ENCODE results near the gene LRP1B. TPM values are rescaled to one million over a fixed set of nuclear protein-coding genes. Genes with fewer than 3 reads are reported as not detected.
A peak's percentile ranks its signal among the peaks of the same experiment; 100 is the strongest.

LRP1B gene
- polyA plus RNA-seq, 3 donors, result 0.55 to 1.3 (median 0.78) TPM

- DNase-seq, result no peak
Measured at GRCh38 chr2:141770530-141770929, 360.3 kb downstream of the LRP1B start.

- DNase-seq, result no peak
Measured at GRCh38 chr2:141767691-141768090, 363.1 kb downstream of the LRP1B start.

- no peak for DNase-seq
Measured at GRCh38 chr2:141767051-141767450, 363.8 kb downstream of the LRP1B start.

GRCh38 chr2:141766225-141766624 lies 364.6 kb downstream of the LRP1B start:
- DNase-seq, result no peak

- no peak for DNase-seq
Measured at GRCh38 chr2:141748616-141749015, 382.2 kb downstream of the LRP1B start.

GRCh38 chr2:141741652-141742051 lies 389.2 kb downstream of the LRP1B start:
- no peak for DNase-seq

GRCh38 chr2:141737492-141738255 lies 393.1 kb downstream of the LRP1B start:
- DNase-seq, result no peak

GRCh38 chr2:141736466-141736865 lies 394.4 kb downstream of the LRP1B start:
- no peak for DNase-seq

GRCh38 chr2:141728886-141729285 lies 401.9 kb downstream of the LRP1B start:
- DNase-seq, result no peak

- DNase-seq, result no peak
Measured at GRCh38 chr2:141728142-141728541, 402.7 kb downstream of the LRP1B start.

GRCh38 chr2:141724426-141724825 lies 406.4 kb downstream of the LRP1B start:
- DNase-seq, result no peak

GRCh38 chr2:141723814-141724213 lies 407.0 kb downstream of the LRP1B start:
- no peak for DNase-seq

GRCh38 chr2:141720476-141720875 lies 410.3 kb downstream of the LRP1B start:
- no peak for DNase-seq

GRCh38 chr2:141714496-141714895 lies 416.3 kb downstream of the LRP1B start:
- peak; percentile 42 for DNase-seq

GRCh38 chr2:141711627-141712026 lies 419.2 kb downstream of the LRP1B start:
- peak; percentile 11 for DNase-seq

GRCh38 chr2:141710589-141711239 lies 420.1 kb downstream of the LRP1B start:
- no peak for DNase-seq

- DNase-seq, result no peak
Measured at GRCh38 chr2:141709756-141710155, 421.1 kb downstream of the LRP1B start.

- no peak for DNase-seq
Measured at GRCh38 chr2:141707486-141707885, 423.3 kb downstream of the LRP1B start.

GRCh38 chr2:141704541-141704940 lies 426.3 kb downstream of the LRP1B start:
- no peak for DNase-seq

GRCh38 chr2:141703501-141703900 lies 427.3 kb downstream of the LRP1B start:
- DNase-seq, result no peak

GRCh38 chr2:141701618-141702017 lies 429.2 kb downstream of the LRP1B start:
- DNase-seq, result no peak

GRCh38 chr2:141699573-141699972 lies 431.2 kb downstream of the LRP1B start:
- DNase-seq, result no peak

- DNase-seq, result no peak
Measured at GRCh38 chr2:141698500-141698899, 432.3 kb downstream of the LRP1B start.

- DNase-seq, result no peak
Measured at GRCh38 chr2:141697035-141697434, 433.8 kb downstream of the LRP1B start.

Data from renal pelvis (tissue), 4 donors.